ENCODE measurements around the gene SMIM41.

GRCh38 chr12:52125476-52125900 lies 46.0 kb downstream of the SMIM41 start:
- TF ChIP-seq, protein P1, sequence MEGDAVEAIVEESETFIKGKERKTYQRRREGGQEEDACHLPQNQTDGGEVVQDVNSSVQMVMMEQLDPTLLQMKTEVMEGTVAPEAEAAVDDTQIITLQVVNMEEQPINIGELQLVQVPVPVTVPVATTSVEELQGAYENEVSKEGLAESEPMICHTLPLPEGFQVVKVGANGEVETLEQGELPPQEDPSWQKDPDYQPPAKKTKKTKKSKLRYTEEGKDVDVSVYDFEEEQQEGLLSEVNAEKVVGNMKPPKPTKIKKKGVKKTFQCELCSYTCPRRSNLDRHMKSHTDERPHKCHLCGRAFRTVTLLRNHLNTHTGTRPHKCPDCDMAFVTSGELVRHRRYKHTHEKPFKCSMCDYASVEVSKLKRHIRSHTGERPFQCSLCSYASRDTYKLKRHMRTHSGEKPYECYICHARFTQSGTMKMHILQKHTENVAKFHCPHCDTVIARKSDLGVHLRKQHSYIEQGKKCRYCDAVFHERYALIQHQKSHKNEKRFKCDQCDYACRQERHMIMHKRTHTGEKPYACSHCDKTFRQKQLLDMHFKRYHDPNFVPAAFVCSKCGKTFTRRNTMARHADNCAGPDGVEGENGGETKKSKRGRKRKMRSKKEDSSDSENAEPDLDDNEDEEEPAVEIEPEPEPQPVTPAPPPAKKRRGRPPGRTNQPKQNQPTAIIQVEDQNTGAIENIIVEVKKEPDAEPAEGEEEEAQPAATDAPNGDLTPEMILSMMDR (IDR thresholded peaks at IDR 0.05; ENCODE audit: insufficient read depth, low read length): no peak
- TF ChIP-seq, protein P2, sequence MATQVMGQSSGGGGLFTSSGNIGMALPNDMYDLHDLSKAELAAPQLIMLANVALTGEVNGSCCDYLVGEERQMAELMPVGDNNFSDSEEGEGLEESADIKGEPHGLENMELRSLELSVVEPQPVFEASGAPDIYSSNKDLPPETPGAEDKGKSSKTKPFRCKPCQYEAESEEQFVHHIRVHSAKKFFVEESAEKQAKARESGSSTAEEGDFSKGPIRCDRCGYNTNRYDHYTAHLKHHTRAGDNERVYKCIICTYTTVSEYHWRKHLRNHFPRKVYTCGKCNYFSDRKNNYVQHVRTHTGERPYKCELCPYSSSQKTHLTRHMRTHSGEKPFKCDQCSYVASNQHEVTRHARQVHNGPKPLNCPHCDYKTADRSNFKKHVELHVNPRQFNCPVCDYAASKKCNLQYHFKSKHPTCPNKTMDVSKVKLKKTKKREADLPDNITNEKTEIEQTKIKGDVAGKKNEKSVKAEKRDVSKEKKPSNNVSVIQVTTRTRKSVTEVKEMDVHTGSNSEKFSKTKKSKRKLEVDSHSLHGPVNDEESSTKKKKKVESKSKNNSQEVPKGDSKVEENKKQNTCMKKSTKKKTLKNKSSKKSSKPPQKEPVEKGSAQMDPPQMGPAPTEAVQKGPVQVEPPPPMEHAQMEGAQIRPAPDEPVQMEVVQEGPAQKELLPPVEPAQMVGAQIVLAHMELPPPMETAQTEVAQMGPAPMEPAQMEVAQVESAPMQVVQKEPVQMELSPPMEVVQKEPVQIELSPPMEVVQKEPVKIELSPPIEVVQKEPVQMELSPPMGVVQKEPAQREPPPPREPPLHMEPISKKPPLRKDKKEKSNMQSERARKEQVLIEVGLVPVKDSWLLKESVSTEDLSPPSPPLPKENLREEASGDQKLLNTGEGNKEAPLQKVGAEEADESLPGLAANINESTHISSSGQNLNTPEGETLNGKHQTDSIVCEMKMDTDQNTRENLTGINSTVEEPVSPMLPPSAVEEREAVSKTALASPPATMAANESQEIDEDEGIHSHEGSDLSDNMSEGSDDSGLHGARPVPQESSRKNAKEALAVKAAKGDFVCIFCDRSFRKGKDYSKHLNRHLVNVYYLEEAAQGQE (IDR thresholded peaks at IDR 0.05; ENCODE audit: insufficient replicate concordance, low read depth): no peak
- no peak for TF ChIP-seq GABPA (IDR thresholded peaks at IDR 0.05; ENCODE audit: low read depth)

Data from HL-60 (cell line).